Inflammatory macrophage treated with lipopolysaccharide for 1 hour (primary cell): ENCODE results near the gene CLPSL1.

ENCODE experiments used
- DNase-seq, 2 donors: peaks; one replicate each; pipeline ENCODE4 v3.0.0-alpha.2; 2020 to 2022

CLPSL1 gene

GRCh38 chr6:35765739-35766138, 15.1 kb upstream of the CLPSL1 start:
- DNase-seq = no peak

- DNase-seq = no peak
These were observed 11.6 kb upstream of the CLPSL1 start for GRCh38 chr6:35769211-35769610.

- DNase-seq = no peak
These were observed 9.5 kb upstream of the CLPSL1 start for GRCh38 chr6:35771343-35771627.

- no peak for DNase-seq
These were observed 6.6 kb upstream of the CLPSL1 start for GRCh38 chr6:35774116-35774794.

GRCh38 chr6:35775031-35775430, 5.8 kb upstream of the CLPSL1 start:
- no peak for DNase-seq

GRCh38 chr6:35776364-35777215, 4.2 kb upstream of the CLPSL1 start, which contains the start of gene CLPSL2:
CLPSL2 (plus strand) TSS chr6:35776598; CDS start chr6:35776619, 21 bp downstream.
- DNase-seq = no peak

GRCh38 chr6:35777356-35778102, 3.3 kb upstream of the CLPSL1 start:
- no peak for DNase-seq

GRCh38 chr6:35778437-35778836, 2.4 kb upstream of the CLPSL1 start:
- no peak for DNase-seq

- DNase-seq = no peak
These were observed 471 bp downstream of the CLPSL1 start for GRCh38 chr6:35781290-35781689.

- no peak for DNase-seq
These were observed 1.6 kb downstream of the CLPSL1 start for GRCh38 chr6:35782424-35782823.

GRCh38 chr6:35784200-35784599, 3.4 kb downstream of the CLPSL1 start:
- no peak for DNase-seq

- DNase-seq = no peak
These were observed 5.5 kb downstream of the CLPSL1 start for GRCh38 chr6:35786272-35786671.

GRCh38 chr6:35786810-35787209, 6.0 kb downstream of the CLPSL1 start:
- no peak for DNase-seq

GRCh38 chr6:35787266-35788218, 6.7 kb downstream of the CLPSL1 start:
- DNase-seq = no peak

GRCh38 chr6:35788423-35788982, 7.7 kb downstream of the CLPSL1 start:
- no peak for DNase-seq

- DNase-seq = no peak
These were observed 9.9 kb downstream of the CLPSL1 start for GRCh38 chr6:35790683-35791082.

- DNase-seq = no peak
These were observed 14.0 kb downstream of the CLPSL1 start for GRCh38 chr6:35794536-35795452.

GRCh38 chr6:35795453-35796071, 14.7 kb downstream of the CLPSL1 start:
- DNase-seq = no peak

GRCh38 chr6:35796236-35796635, 15.4 kb downstream of the CLPSL1 start:
- no peak for DNase-seq

GRCh38 chr6:35797837-35798526, 17.2 kb downstream of the CLPSL1 start:
- no peak for DNase-seq
